H1 (cell line): ENCODE data around the gene GRID2. TPM values are rescaled to one million over a fixed set of nuclear protein-coding genes. Genes with fewer than 3 reads are reported as not detected.

ENCODE experiments used
- ASH2L ChIP-seq: fragments of 200-600, 300-600 bp; sonication (generic); IDR thresholded peaks from one replicate; pipeline ENCODE4 v1.7.1; 2017; ENCODE audit warnings: low read length
- BRCA1 ChIP-seq: IDR thresholded peaks from 2 replicates; pipeline ENCODE4 v1.6.1; 2012; ENCODE audit warnings: low read depth, low read length, improper control_type of control experiment
- CHD7 ChIP-seq: fragments of 300-600 bp; sonication (generic); IDR thresholded peaks from 2 replicates; pipeline ENCODE4 v1.7.1; 2012; ENCODE audit warnings: low read length, moderate library complexity, mild to moderate bottlenecking, inconsistent platforms; ENCODE audit not compliant: insufficient replicate concordance
- CREB1 ChIP-seq: IDR thresholded peaks from 2 replicates; pipeline ENCODE4 v1.6.1; 2012; ENCODE audit warnings: inconsistent platforms
- HDAC6 ChIP-seq: IDR thresholded peaks from one replicate; pipeline ENCODE4 v1.7.1; 2012; ENCODE audit warnings: low read depth, mild to moderate bottlenecking, inconsistent platforms, low read length, moderate library complexity
- JUN ChIP-seq: IDR thresholded peaks from 2 replicates; pipeline ENCODE4 v1.6.1; 2011; ENCODE audit warnings: low read depth, mild to moderate bottlenecking, improper control_type of control experiment, low read length
- NRF1 ChIP-seq: IDR thresholded peaks from 2 replicates; pipeline ENCODE4 v1.6.1; 2011; ENCODE audit warnings: mild to moderate bottlenecking, low read depth, low read length, improper control_type of control experiment
- POLR2AphosphoS5 ChIP-seq: IDR thresholded peaks from 2 replicates; pipeline ENCODE4 v1.6.1; 2011; ENCODE audit warnings: low read depth, low read length
- POU5F1 ChIP-seq: IDR thresholded peaks from 2 replicates; pipeline ENCODE4 v1.6.1; 2011; ENCODE audit warnings: low read depth, mild to moderate bottlenecking, low read length, moderate library complexity
- SAP30 ChIP-seq: fragments of 300-600 bp; sonication (generic); IDR thresholded peaks from 2 replicates; pipeline ENCODE4 v1.7.1; 2012; ENCODE audit warnings: low read length, moderate library complexity, mild to moderate bottlenecking, inconsistent platforms; ENCODE audit not compliant: insufficient read depth, insufficient replicate concordance
- SP1 ChIP-seq: IDR thresholded peaks from 2 replicates; pipeline ENCODE4 v1.6.1; 2011; ENCODE audit warnings: low read depth, low read length
- polyA plus RNA-seq, 7 experiments: library from polyadenylated mRNA; depleted of rRNA in 3 of 7; stranded (reverse) in 5 of 7; unstranded in 2 of 7; fragments of >200 nt in 5 of 7; fragments of 200-250 nt in 2 of 7; gene quantifications; 1 replicate in 5 of 7; 2 replicates in 1 of 7; 4 replicates in 1 of 7; pipeline versions ENCODE4 v1.2.1 to v1.2.3, GENCODE V29; 2011 to 2013; ENCODE audit warnings: missing spikeins in 2 of 7, mixed read lengths in 2 of 7
- total RNA-seq: library from RNA; stranded (reverse); fragmentation: NEBNext Ultra II Directional; extraction: Animal tissue kit (Norgen Biotek cat#: 25700); gene quantifications from 2 replicates; pipeline ENCODE4 v1.2.1, GENCODE V29; 2021
- TF ChIP-seq, protein P1 (sequence below): IDR thresholded peaks from 2 replicates; pipeline ENCODE4 v1.6.1; 2012; ENCODE audit warnings: low read length, inconsistent platforms

The GRID2 gene
- total and polyA plus RNA-seq, 2 of the 8 experiments (the other 6 are each of a cell fraction or from before 2014, with no cell fraction given): 31.1 to 81.9 TPM

DNA sequence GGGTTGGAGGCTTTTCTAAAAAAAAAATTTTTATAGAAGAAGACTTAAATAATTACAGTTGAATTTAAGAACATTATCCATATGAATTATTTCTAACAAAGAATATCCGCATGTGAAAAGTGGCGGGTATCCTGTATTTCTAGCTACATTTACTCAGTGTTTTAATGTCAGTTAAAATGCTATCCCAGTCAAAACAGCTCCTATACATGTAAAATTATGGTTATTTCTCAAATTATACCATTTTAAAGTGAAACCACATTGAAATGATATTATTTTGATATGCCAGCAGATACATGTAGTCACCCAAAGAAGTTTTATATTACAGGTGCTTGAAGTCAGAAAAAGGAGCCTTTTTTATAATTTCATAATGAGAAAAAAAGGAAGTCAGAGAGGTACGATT lies 1356.3 kb downstream of the GRID2 start (continued):
- TF ChIP-seq CHD7 (no peak), POU5F1 (no peak), ASH2L (no peak), CREB1 (no peak), JUN (no peak), SP1 (no peak), NRF1 (no peak), POLR2AphosphoS5 (no peak), SAP30 (no peak), BRCA1 (no peak), HDAC6 (no peak)
- TF ChIP-seq, protein P1, sequence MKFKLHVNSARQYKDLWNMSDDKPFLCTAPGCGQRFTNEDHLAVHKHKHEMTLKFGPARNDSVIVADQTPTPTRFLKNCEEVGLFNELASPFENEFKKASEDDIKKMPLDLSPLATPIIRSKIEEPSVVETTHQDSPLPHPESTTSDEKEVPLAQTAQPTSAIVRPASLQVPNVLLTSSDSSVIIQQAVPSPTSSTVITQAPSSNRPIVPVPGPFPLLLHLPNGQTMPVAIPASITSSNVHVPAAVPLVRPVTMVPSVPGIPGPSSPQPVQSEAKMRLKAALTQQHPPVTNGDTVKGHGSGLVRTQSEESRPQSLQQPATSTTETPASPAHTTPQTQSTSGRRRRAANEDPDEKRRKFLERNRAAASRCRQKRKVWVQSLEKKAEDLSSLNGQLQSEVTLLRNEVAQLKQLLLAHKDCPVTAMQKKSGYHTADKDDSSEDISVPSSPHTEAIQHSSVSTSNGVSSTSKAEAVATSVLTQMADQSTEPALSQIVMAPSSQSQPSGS: no peak
